Esophagus squamous epithelium (tissue), 5 donors: Measurements from ENCODE around the gene MOB2. TPM values are rescaled to one million over a fixed set of nuclear protein-coding genes. Genes with fewer than 3 reads are reported as not detected.

ENCODE experiments used
- DNase-seq: peaks from one replicate; lab custom pipeline; 2025; lab: John Stamatoyannopoulos, UW
- H3K27ac ChIP-seq, 4 donors: fragments of 200-600 bp; sonication (generic); one replicate each; pipeline ENCODE4 v1.5.1; 2016 to 2019; ENCODE audit warnings: mild to moderate bottlenecking in 1 of 4
- H3K27me3 ChIP-seq, 4 donors: fragments of 200-600 bp; sonication (generic); 1 replicate in 3 of 4; 2 replicates in 1 of 4; pipeline versions ENCODE4 v1.5.1 to v1.6.0; 2017 to 2021; ENCODE audit warnings: antibody characterized with exemption in 1 of 4
- H3K36me3 ChIP-seq, 3 donors: fragments of 200-600 bp; sonication (generic); one replicate each; pipeline ENCODE4 v1.5.1; 2016 to 2019
- H3K4me1 ChIP-seq, 3 donors: fragments of 200-600 bp; sonication (generic); one replicate each; pipeline ENCODE4 v1.5.1; 2017 to 2019
- H3K4me3 ChIP-seq, 4 donors: fragments of 200-600 bp; sonication (generic); 1 replicate in 3 of 4; 2 replicates in 1 of 4; pipeline ENCODE4 v1.5.1; 2016 to 2019; ENCODE audit warnings: mild to moderate bottlenecking in 2 of 4, moderate library complexity in 1 of 4
- H3K9me3 ChIP-seq, 3 donors: fragments of 200-600 bp; sonication (generic); one replicate each; pipeline ENCODE4 v1.5.1; 2016 to 2019
- POLR2A ChIP-seq, 4 donors: fragments of 450-650 bp; IDR thresholded peaks; one replicate each; pipeline ENCODE4 v1.6.1; 2017; ENCODE audit warnings: antibody characterized with exemption in 4 of 4, mild to moderate bottlenecking in 4 of 4, moderate library complexity in 3 of 4
- WGBS, 2 donors: methylation state at CpG; one replicate each; pipeline ENCODE4 v1.1.5; 2018; 5-methylcytosine and 5-hydroxymethylcytosine counted together
- intact Hi-C: fragments of 100-400 bp; cut with DNase I; formaldehyde crosslinking; loops from one replicate; pipeline ENCODE4 v1.15.0; 2022
- total RNA-seq, 4 donors: library from RNA; depleted of rRNA; stranded (reverse); fragments of >200 nt; gene quantifications; one replicate each; pipeline ENCODE4 v1.1.0, GENCODE V29; 2016
- TF ChIP-seq, protein P1 (sequence below), 6 experiments: fragments of 450-650 bp in 4 of 6; fragments of 200-600 bp in 2 of 6; sonication (generic) in 2 of 6; IDR thresholded peaks; one replicate each; pipeline ENCODE4 v1.5.1; 2016 to 2019; ENCODE audit warnings: antibody characterized with exemption in 6 of 6, mild to moderate bottlenecking in 4 of 6, moderate library complexity in 4 of 6
- donor health status: DM: yes; HTN: yes; CAD: no.

The MOB2 gene
- total RNA-seq, 4 donors from 2014 or later, result 21.5 to 45.0 (median 30.1) TPM

- no peak overlapping the region for H3K4me3 ChIP-seq
- WGBS, 2 donors, result 88% methylated on average over 15 to 18 of the region's 35 CpGs
- intact Hi-C loops, result no loop called here
- H3K27ac ChIP-seq, result no peak overlapping the region
- peaks cover 0 to 12% (median 0%) of the 10 kb centered on the region in 3 donors for H3K4me1 ChIP-seq
- no peaks in the 10 kb centered on the region for H3K27me3 ChIP-seq
- H3K36me3 ChIP-seq, result peaks cover 23 to 99% (median 25%) of the 10 kb centered on the region in 3 donors
- no peaks in the 10 kb centered on the region for H3K9me3 ChIP-seq
- DNase-seq, result no peak
- TF ChIP-seq, protein P1, sequence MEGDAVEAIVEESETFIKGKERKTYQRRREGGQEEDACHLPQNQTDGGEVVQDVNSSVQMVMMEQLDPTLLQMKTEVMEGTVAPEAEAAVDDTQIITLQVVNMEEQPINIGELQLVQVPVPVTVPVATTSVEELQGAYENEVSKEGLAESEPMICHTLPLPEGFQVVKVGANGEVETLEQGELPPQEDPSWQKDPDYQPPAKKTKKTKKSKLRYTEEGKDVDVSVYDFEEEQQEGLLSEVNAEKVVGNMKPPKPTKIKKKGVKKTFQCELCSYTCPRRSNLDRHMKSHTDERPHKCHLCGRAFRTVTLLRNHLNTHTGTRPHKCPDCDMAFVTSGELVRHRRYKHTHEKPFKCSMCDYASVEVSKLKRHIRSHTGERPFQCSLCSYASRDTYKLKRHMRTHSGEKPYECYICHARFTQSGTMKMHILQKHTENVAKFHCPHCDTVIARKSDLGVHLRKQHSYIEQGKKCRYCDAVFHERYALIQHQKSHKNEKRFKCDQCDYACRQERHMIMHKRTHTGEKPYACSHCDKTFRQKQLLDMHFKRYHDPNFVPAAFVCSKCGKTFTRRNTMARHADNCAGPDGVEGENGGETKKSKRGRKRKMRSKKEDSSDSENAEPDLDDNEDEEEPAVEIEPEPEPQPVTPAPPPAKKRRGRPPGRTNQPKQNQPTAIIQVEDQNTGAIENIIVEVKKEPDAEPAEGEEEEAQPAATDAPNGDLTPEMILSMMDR (IDR thresholded peaks at IDR 0.05), result no peak
- no peak for TF ChIP-seq POLR2A (IDR thresholded peaks at IDR 0.05)
These were observed 16.5 kb downstream of the MOB2 start for GRCh38 chr11:1469911-1470680.

GRCh38 chr11:1469287-1469910 lies 17.2 kb downstream of the MOB2 start:
- intact Hi-C loops, result no loop called here
- Histone ChIP-seq H3K36me3 (peaks cover 23 to 95% (median 25%) of the 10 kb centered on the region in 3 donors), H3K27me3 (no peaks in the 10 kb centered on the region), H3K4me3 (no peak overlapping the region), H3K4me1 (peaks cover 0 to 12% (median 0%) of the 10 kb centered on the region in 3 donors), H3K27ac (no peak overlapping the region), H3K9me3 (no peaks in the 10 kb centered on the region)
- TF ChIP-seq, protein P1 (IDR thresholded peaks at IDR 0.05), result no peak
- no peak for TF ChIP-seq POLR2A (IDR thresholded peaks at IDR 0.05)
- DNase-seq, result no peak
- 90 to 100% methylated on average over 2 to 8 of the region's 19 CpGs for WGBS, 2 donors

DNA sequence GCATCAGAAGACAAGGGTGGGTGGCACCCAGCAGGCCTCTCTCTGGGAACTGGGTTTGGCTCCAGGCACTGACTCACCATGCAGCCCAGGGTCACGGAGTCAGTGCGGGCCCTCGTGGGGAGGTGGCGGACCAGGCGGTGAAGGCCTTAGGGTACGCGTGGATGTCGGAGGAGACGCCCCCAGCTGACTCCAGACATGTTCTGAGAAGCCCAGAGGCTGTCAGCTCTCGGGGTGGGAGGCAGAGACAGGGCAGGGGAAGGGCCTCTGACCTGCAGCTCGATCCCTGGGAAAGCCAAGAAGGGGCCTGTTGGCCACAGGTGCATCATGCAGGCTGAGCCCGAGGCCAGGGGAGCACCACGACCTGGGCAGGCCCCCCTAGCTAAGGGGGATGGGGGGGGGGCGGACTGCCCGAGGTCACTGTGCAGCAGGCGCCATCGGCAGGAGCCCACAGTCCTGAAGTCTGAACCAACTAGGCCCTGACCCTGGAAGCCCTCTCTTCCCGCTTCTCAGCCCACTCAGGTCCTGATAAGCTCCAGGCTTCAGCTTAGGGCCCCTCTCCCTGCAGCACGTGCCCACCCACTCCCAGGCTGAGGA lies 18.0 kb downstream of the MOB2 start:
- H3K36me3 ChIP-seq, result peaks cover 23 to 87% (median 25%) of the 10 kb centered on the region in 3 donors
- H3K9me3 ChIP-seq, result no peaks in the 10 kb centered on the region
- peaks cover 0 to 12% (median 0%) of the 10 kb centered on the region in 3 donors for H3K4me1 ChIP-seq
- TF ChIP-seq POLR2A (IDR thresholded peaks at IDR 0.05), result no peak
- TF ChIP-seq, protein P1 (IDR thresholded peaks at IDR 0.05), result no peak
- no peaks in the 10 kb centered on the region for H3K27me3 ChIP-seq
- H3K27ac ChIP-seq, result peak overlapping the region in 3 of 4 donors; percentile 8 to 50 (median 30)
- intact Hi-C loops, result no loop called here
- 80% methylated on average over 1 to 3 of the region's 19 CpGs for WGBS, 2 donors
- no peak overlapping the region for H3K4me3 ChIP-seq
- DNase-seq, result no peak

GRCh38 chr11:1468002-1468401 lies 18.6 kb downstream of the MOB2 start:
- DNase-seq, result no peak
- Histone ChIP-seq H3K9me3 (no peaks in the 10 kb centered on the region), H3K27me3 (no peaks in the 10 kb centered on the region), H3K27ac (peak overlapping the region in 2 of 4 donors; percentile 30 to 50), H3K4me1 (peaks cover 0 to 12% (median 0%) of the 10 kb centered on the region in 3 donors), H3K36me3 (peaks cover 23 to 83% (median 25%) of the 10 kb centered on the region in 3 donors), H3K4me3 (no peak overlapping the region)
- intact Hi-C loops, result no loop called here
- WGBS, 2 donors, result 88 to 91% methylated on average over 5 to 7 of the region's 18 CpGs
- TF ChIP-seq POLR2A (IDR thresholded peaks at IDR 0.05), result no peak
- TF ChIP-seq, protein P1 (IDR thresholded peaks at IDR 0.05), result no peak
